Epithelial cell of prostate (primary cell): ENCODE measurements around the gene TENT5C.

Source experiments
- DNase-seq: peaks from one replicate; pipeline ENCODE4 v3.0.0-alpha.2; 2011; ENCODE audit warnings: low read depth, low spot score
- H3K27ac ChIP-seq: fragments of 450-650 bp; 2 replicates; pipeline ENCODE4 v1.5.1; 2017; ENCODE audit warnings: mild to moderate bottlenecking

TENT5C gene

GRCh38 chr1:117669572-117669971, 63.7 kb downstream of the TENT5C start:
- DNase-seq: no peak
- no peak overlapping the region for H3K27ac ChIP-seq

- no peak overlapping the region for H3K27ac ChIP-seq
- DNase-seq: no peak
Observed at GRCh38 chr1:117670976-117671780, 65.3 kb downstream of the TENT5C start.

- DNase-seq: no peak
- no peak overlapping the region for H3K27ac ChIP-seq
Observed at GRCh38 chr1:117671781-117672501, 66.1 kb downstream of the TENT5C start.

- DNase-seq: no peak
- no peak overlapping the region for H3K27ac ChIP-seq
Observed at GRCh38 chr1:117672756-117673155, 66.9 kb downstream of the TENT5C start.

GRCh38 chr1:117673405-117673804, 67.6 kb downstream of the TENT5C start:
- peak; percentile 20 for DNase-seq
- H3K27ac ChIP-seq: no peak overlapping the region

GRCh38 chr1:117674521-117675400, 68.9 kb downstream of the TENT5C start:
- no peak for DNase-seq
- H3K27ac ChIP-seq: no peak overlapping the region

- no peak for DNase-seq
- no peak overlapping the region for H3K27ac ChIP-seq
Observed at GRCh38 chr1:117675907-117676430, 70.1 kb downstream of the TENT5C start.

GRCh38 chr1:117676615-117677130, 70.8 kb downstream of the TENT5C start:
- no peak for DNase-seq
- no peak overlapping the region for H3K27ac ChIP-seq
